SK-N-SH (cell line): ENCODE data around the gene HEPN1. TPM values are rescaled to one million over a fixed set of nuclear protein-coding genes. Genes with fewer than 3 reads are reported as not detected.

Source experiments
- CTCF ChIA-PET: fragments of 300-600, 350-600 bp; formaldehyde crosslinking; extraction: SDS; loops from one replicate; lab custom pipeline; 2021; lab: Yijun Ruan, JAX
- POLR2A ChIA-PET: fragments of 350-600 bp; sonication (Branson Sonifier 250); formaldehyde crosslinking; extraction: SDS; loops from one replicate; lab custom pipeline; 2020; ENCODE audit warnings: antibody characterized with exemption, inconsistent platforms; lab: Yijun Ruan, JAX
- DNase-seq: peaks from one replicate; pipeline ENCODE4 v3.0.0; 2012
- H2AFZ ChIP-seq: fragments of 200-600 bp; sonication (generic); 2 replicates; pipeline ENCODE4 v1.8.1; 2016; ENCODE audit warnings: antibody characterized with exemption, mild to moderate bottlenecking, low read depth
- H3F3A ChIP-seq: fragments of 200-600 bp; sonication (generic); replicated peaks from 2 replicates; pipeline ENCODE3; 2016; ENCODE audit warnings: antibody characterized with exemption, mild to moderate bottlenecking; ENCODE audit not compliant: insufficient read depth
- H3K27ac ChIP-seq, 2 experiments: fragments of 200-500 bp in 1 of 2; fragments of 200-600 bp in 1 of 2; sonication (Bioruptor generic) in 1 of 2; sonication (generic), shearing (Covaris generic) in 1 of 2; 2 replicates each; pipeline versions ENCODE4 v1.5.1 to v1.6.1; 2014 to 2016; ENCODE audit warnings: low read depth in 2 of 2, inconsistent platforms in 1 of 2, low read length in 1 of 2, mild to moderate bottlenecking in 1 of 2, mixed read lengths in 1 of 2
- H3K27me3 ChIP-seq: fragments of 200-600 bp; sonication (generic), shearing (Covaris generic); 2 replicates; pipeline ENCODE4 v1.6.1; 2016; ENCODE audit warnings: mixed run types; ENCODE audit not compliant: insufficient read depth
- H3K36me3 ChIP-seq, 2 experiments: fragments of 200-500 bp in 1 of 2; fragments of 200-600 bp in 1 of 2; sonication (Bioruptor generic) in 1 of 2; sonication (generic) in 1 of 2; replicated peaks in 1 of 2; 2 replicates each; pipeline versions ENCODE3 to v1.5.1; 2014 to 2016; ENCODE audit warnings: low read length in 1 of 2, mild to moderate bottlenecking in 1 of 2; ENCODE audit not compliant: insufficient read depth in 2 of 2, control insufficient read depth in 1 of 2
- H3K4me1 ChIP-seq, 2 experiments: fragments of 200-500 bp in 1 of 2; fragments of 200-600 bp in 1 of 2; sonication (Bioruptor generic) in 1 of 2; sonication (generic), shearing (Covaris generic) in 1 of 2; 2 replicates each; pipeline versions ENCODE4 v1.5.1 to v1.6.1; 2014 to 2016; ENCODE audit warnings: low read depth in 1 of 2, low read length in 1 of 2, mixed run types in 1 of 2; ENCODE audit not compliant: insufficient read depth in 2 of 2, control insufficient read depth in 1 of 2
- H3K4me2 ChIP-seq: fragments of 200-600 bp; sonication (generic), shearing (Covaris generic); 2 replicates; pipeline ENCODE4 v1.6.1; 2017; ENCODE audit warnings: mixed run types
- H3K4me3 ChIP-seq, 2 experiments: fragments of 200-500 bp in 1 of 2; fragments of 200-600 bp in 1 of 2; sonication (Bioruptor generic) in 1 of 2; sonication (generic), shearing (Covaris generic) in 1 of 2; 2 replicates each; pipeline versions ENCODE4 v1.5.1 to v1.8.1; 2014 to 2016; ENCODE audit warnings: low read depth in 2 of 2, inconsistent platforms in 1 of 2, low read length in 1 of 2, mild to moderate bottlenecking in 1 of 2, mixed read lengths in 1 of 2, moderate library complexity in 1 of 2
- H3K79me2 ChIP-seq: fragments of 200-600 bp; sonication (generic); 2 replicates; pipeline ENCODE4 v1.8.1; 2017; ENCODE audit warnings: mild to moderate bottlenecking; ENCODE audit not compliant: insufficient read depth
- H3K9ac ChIP-seq: fragments of 200-600 bp; sonication (generic); 2 replicates; pipeline ENCODE4 v1.6.1; 2017; ENCODE audit warnings: mixed run types
- H3K9me2 ChIP-seq: fragments of 200-600 bp; sonication (generic); 2 replicates; pipeline ENCODE4 v1.6.1; 2017; ENCODE audit warnings: mixed run types
- H3K9me3 ChIP-seq: fragments of 200-600 bp; sonication (generic); 2 replicates; pipeline ENCODE4 v1.6.1; 2017; ENCODE audit warnings: mixed run types, mild to moderate bottlenecking, moderate library complexity
- H4K20me1 ChIP-seq: fragments of 200-600 bp; sonication (generic); 2 replicates; pipeline ENCODE4 v1.6.1; 2017; ENCODE audit warnings: mild to moderate bottlenecking, mixed run types; ENCODE audit not compliant: insufficient read depth
- CHD2 ChIP-seq: fragments of 150-350 bp; IDR thresholded peaks from 2 replicates; pipeline ENCODE4 v1.6.1; 2018; ENCODE audit warnings: low read length; ENCODE audit not compliant: partially characterized antibody
- MAX ChIP-seq: IDR thresholded peaks from 2 replicates; pipeline ENCODE4 v1.4.0; 2012; ENCODE audit warnings: low read depth
- PBX3 ChIP-seq: IDR thresholded peaks from 2 replicates; pipeline ENCODE4; 2012
- RAD21 ChIP-seq: IDR thresholded peaks from 2 replicates; pipeline ENCODE4 v1.6.1; 2012; ENCODE audit warnings: mild to moderate bottlenecking, low read length
- TEAD4 ChIP-seq: IDR thresholded peaks from 2 replicates; pipeline ENCODE4 v1.4.0; 2012; ENCODE audit warnings: mild to moderate bottlenecking, borderline replicate concordance; ENCODE audit not compliant: insufficient read depth
- USF2 ChIP-seq: fragments of 150-350 bp; IDR thresholded peaks from 2 replicates; pipeline ENCODE4 v1.6.1; 2017; ENCODE audit warnings: antibody characterized with exemption, low read length, low read depth, borderline replicate concordance
- WGBS: methylation state at CpG from one replicate; pipeline ENCODE4 v1.1.6; 2017; ENCODE audit warnings: low lambda C conversion rate; 5-methylcytosine and 5-hydroxymethylcytosine counted together
- polyA plus RNA-seq, 3 experiments: library from polyadenylated mRNA; depleted of rRNA; stranded (reverse); fragments of >200 nt; gene quantifications; 2 replicates each; pipeline ENCODE4 v1.2.3, GENCODE V29; 2012

HEPN1 gene
- polyA plus RNA-seq, 1 of the 3 experiments (the other 2 are of a cell fraction), result not detected

GRCh38 chr11:124945826-124946225 lies 26.8 kb downstream of the HEPN1 start:
- H3F3A ChIP-seq, result no peaks in the 10 kb centered on the region
- no peaks in the 10 kb centered on the region for H3K9me2 ChIP-seq
- no peak overlapping the region for H3K9ac ChIP-seq
- no peaks in the 10 kb centered on the region for H4K20me1 ChIP-seq
- H3K36me3 ChIP-seq, result no peaks in the 10 kb centered on the region
- TF ChIP-seq RAD21, result no peak
- no peaks in the 10 kb centered on the region; a peak in 1 of 4 replicates for H3K4me1 ChIP-seq
- H3K27me3 ChIP-seq, result no peaks in the 10 kb centered on the region
- ChIA-PET CTCF (interaction anchor here (1.2 kb wide), 1 partner anchor 80 kb away, joined by 3 read pairs; no protein-coding TSS in a partner anchor), POLR2A (no interaction called here)
- no peak overlapping the region for H3K4me3 ChIP-seq
- 81% methylated on average over 6 of the region's 6 CpGs for WGBS
- H2AFZ ChIP-seq, result no peak overlapping the region
- DNase-seq, result no peak
- no peaks in the 10 kb centered on the region for H3K79me2 ChIP-seq
- no peak overlapping the region for H3K27ac ChIP-seq
- no peak overlapping the region for H3K4me2 ChIP-seq
- H3K9me3 ChIP-seq, result 0 out of 2 replicates have a peak, but pooled peaks cover 4% of the 10 kb centered on the region

GRCh38 chr11:124946735-124947141 lies 27.7 kb downstream of the HEPN1 start:
- Histone ChIP-seq H3K9ac (no peak overlapping the region), H3K79me2 (no peaks in the 10 kb centered on the region)
- DNase-seq, result no peak

More at GRCh38 chr11:124946735-124947141, 27.7 kb downstream of the HEPN1 start:
- Histone ChIP-seq H4K20me1 (no peaks in the 10 kb centered on the region), H3K9me2 (no peaks in the 10 kb centered on the region), H3K4me1 (no peaks in the 10 kb centered on the region; a peak in 1 of 4 replicates), H3K4me2 (no peak overlapping the region), H2AFZ (no peak overlapping the region), H3F3A (no peaks in the 10 kb centered on the region), H3K4me3 (no peak overlapping the region), H3K9me3 (0 out of 2 replicates have a peak, but pooled peaks cover 4% of the 10 kb centered on the region), H3K36me3 (no peaks in the 10 kb centered on the region), H3K27ac (0 out of 4 replicates have a peak overlapping the region, but pooled peaks of 1 of the 2 experiments have one; percentile 4), H3K27me3 (no peaks in the 10 kb centered on the region)
- WGBS, result 36% methylated on average over 2 of the region's 2 CpGs
- TF ChIP-seq MAX, result no peak
- no peak for TF ChIP-seq PBX3
- no peak for TF ChIP-seq TEAD4
- TF ChIP-seq USF2, result no peak
- no peak for TF ChIP-seq CHD2
- ChIA-PET CTCF (no interaction called here), POLR2A (no interaction called here)
